Spleen (tissue), 11 donors: Measurements from ENCODE around the gene PRKAG3. TPM values are rescaled to one million over a fixed set of nuclear protein-coding genes. Genes with fewer than 3 reads are reported as not detected.

Experiments used
- DNase-seq: peaks from one replicate; pipeline ENCODE4 v3.0.0-alpha.2; 2020
- H3K27ac ChIP-seq, 8 donors: fragments of 200-600 bp; sonication (generic) in 7 of 8; 1 replicate in 4 of 8; 2 replicates in 4 of 8; pipeline versions ENCODE4 v1.5.0 to v1.8.0; 2016 to 2021; ENCODE audit warnings: inconsistent platforms in 4 of 8, mild to moderate bottlenecking in 4 of 8, moderate library complexity in 1 of 8
- H3K27me3 ChIP-seq, 7 donors: fragments of 200-600 bp; sonication (generic) in 6 of 7; replicated peaks in 1 of 7; 1 replicate in 4 of 7; 2 replicates in 3 of 7; pipeline versions ENCODE4 v1.5.0 to v1.8.0; 2016 to 2021; ENCODE audit warnings: inconsistent platforms in 3 of 7, mild to moderate bottlenecking in 1 of 7
- H3K36me3 ChIP-seq, 6 donors: fragments of 200-600 bp; sonication (generic) in 5 of 6; 1 replicate in 4 of 6; 2 replicates in 2 of 6; pipeline versions ENCODE4 v1.5.0 to v1.8.0; 2016 to 2021; ENCODE audit warnings: inconsistent platforms in 2 of 6
- H3K4me1 ChIP-seq, 6 donors: fragments of 200-600 bp; sonication (generic) in 5 of 6; 1 replicate in 3 of 6; 2 replicates in 3 of 6; pipeline versions ENCODE4 v1.5.0 to v1.8.0; 2016 to 2021; ENCODE audit warnings: inconsistent platforms in 3 of 6
- H3K4me3 ChIP-seq, 8 donors: fragments of 200-600 bp; sonication (generic) in 7 of 8; 1 replicate in 4 of 8; 2 replicates in 4 of 8; pipeline versions ENCODE4 v1.5.0 to v1.8.0; 2016 to 2021; ENCODE audit warnings: inconsistent platforms in 4 of 8, mild to moderate bottlenecking in 4 of 8, moderate library complexity in 2 of 8
- H3K9me3 ChIP-seq, 8 donors: fragments of 200-600 bp; sonication (generic) in 7 of 8; 1 replicate in 4 of 8; 2 replicates in 4 of 8; pipeline versions ENCODE4 v1.5.0 to v1.8.0; 2016 to 2021; ENCODE audit warnings: inconsistent platforms in 4 of 8
- CTCF ChIP-seq, 11 experiments: fragments of 200-600 bp in 7 of 11; fragments of 450-650 bp in 4 of 11; sonication (generic) in 4 of 11; IDR thresholded peaks in 8 of 11; conservative IDR thresholded peaks in 3 of 11; 1 replicate in 7 of 11; 2 replicates in 4 of 11; pipeline versions ENCODE4 v1.4.0 to v1.8.0; 2016 to 2021; ENCODE audit warnings: antibody characterized with exemption in 11 of 11, inconsistent platforms in 4 of 11, mild to moderate bottlenecking in 1 of 11
- POLR2A ChIP-seq, 3 donors: fragments of 450-650 bp; IDR thresholded peaks; one replicate each; pipeline ENCODE4 v1.5.1; 2017; ENCODE audit warnings: antibody characterized with exemption in 3 of 3, mild to moderate bottlenecking in 1 of 3
- POLR2AphosphoS5 ChIP-seq, 3 donors: sonication (generic); formaldehyde crosslinking; IDR thresholded peaks; one replicate each; pipeline ENCODE4 v1.5.1; 2017; ENCODE audit warnings: antibody characterized with exemption in 3 of 3
- WGBS, 5 donors: extraction: QIAGEN DNeasy Blood & Tissue Kit in 3 of 5; methylation state at CpG; one replicate each; pipeline versions ENCODE4 v1.1.5 to v1.1.7; 2013 to 2018; 5-methylcytosine and 5-hydroxymethylcytosine counted together
- intact Hi-C: fragments of 100-400 bp; cut with DNase I; formaldehyde crosslinking; loops from one replicate; pipeline ENCODE4 v1.15.0; 2023; ENCODE audit warnings: low total_unique reads
- polyA plus RNA-seq, 3 donors: library from polyadenylated mRNA; stranded (reverse); fragments of 200-250 nt; gene quantifications; one replicate each; pipeline ENCODE4 v1.2.1, GENCODE V29; 2013
- total RNA-seq, 7 donors: library from RNA; depleted of rRNA in 3 of 7; stranded (reverse); fragments of >200 nt in 3 of 7; fragmentation: NEBNext Ultra II Directional in 4 of 7; extraction: Animal tissue kit (Norgen Biotek cat#: 25700) in 4 of 7; gene quantifications; one replicate each; pipeline versions ENCODE4 v1.1.0 to v1.2.1, GENCODE V29; 2016 to 2021
- donor health status: healthy with polysubstance abuse.
- donor health status: DM: no; HTN: no; CAD: no; lungs with moderate emphysema.
- donor health status: DM: no; HTN: no; CAD: no.
- donor health status: Bipolar disorder and iron deficiency.
- donor health status: healthy.
- donor health status: DM: no; HTN: no; CAD: no.
- donor health status: DM: yes; HTN: yes; CAD: no.

Gene PRKAG3
- total and polyA plus RNA-seq, 10 donors, result not detected

- no peak for TF ChIP-seq POLR2A (IDR thresholded peaks at IDR 0.05)
- TF ChIP-seq POLR2AphosphoS5 (IDR thresholded peaks at IDR 0.05), result no peak
- no peak for TF ChIP-seq CTCF (IDR thresholded peaks at IDR 0.05 in 8 of 11, conservative IDR thresholded peaks at IDR 0.05 in 3 of 11)
- 42 to 44% (median 42%) methylated on average over 12 of the region's 12 CpGs for WGBS, 5 donors
- intact Hi-C loops, result no loop called here
- peaks cover 0 to 7% (median 1%) of the 10 kb centered on the region in 8 donors for H3K9me3 ChIP-seq
- H3K27ac ChIP-seq, result no peak overlapping the region
- no peak for DNase-seq
- peaks cover 0 to 11% (median 6%) of the 10 kb centered on the region in 6 donors for H3K4me1 ChIP-seq
- no peaks in the 10 kb centered on the region for H3K36me3 ChIP-seq
- peaks cover 0 to 6% (median 0%) of the 10 kb centered on the region in 7 donors for H3K27me3 ChIP-seq
- H3K4me3 ChIP-seq, result no peak overlapping the region
Observed at GRCh38 chr2:218798767-218799504, 32.7 kb downstream of the PRKAG3 start.

GRCh38 chr2:218796691-218797090, 34.9 kb downstream of the PRKAG3 start:
- Histone ChIP-seq H3K4me3 (no peak overlapping the region), H3K9me3 (no peaks in the 10 kb centered on the region), H3K36me3 (no peaks in the 10 kb centered on the region), H3K27ac (no peak overlapping the region), H3K27me3 (peaks cover 0 to 6% (median 0%) of the 10 kb centered on the region in 7 donors), H3K4me1 (no peaks in the 10 kb centered on the region)
- TF ChIP-seq POLR2AphosphoS5 (IDR thresholded peaks at IDR 0.05), result no peak
- no peak for TF ChIP-seq CTCF (IDR thresholded peaks at IDR 0.05 in 8 of 11, conservative IDR thresholded peaks at IDR 0.05 in 3 of 11)
- no peak for TF ChIP-seq POLR2A (IDR thresholded peaks at IDR 0.05)
- WGBS, 5 donors, result 88 to 99% (median 94%) methylated on average over 4 of the region's 4 CpGs
- DNase-seq, result no peak
- intact Hi-C loops, result no loop called here

GRCh38 chr2:218792433-218792832, 39.2 kb downstream of the PRKAG3 start:
- H3K4me3 ChIP-seq, result no peak overlapping the region
- intact Hi-C loops, result no loop called here
- peaks cover 0 to 3% (median 0%) of the 10 kb centered on the region in 6 donors for H3K36me3 ChIP-seq
- H3K27ac ChIP-seq, result no peak overlapping the region
- peaks cover 0 to 5% (median 0%) of the 10 kb centered on the region in 8 donors for H3K9me3 ChIP-seq
- no peaks in the 10 kb centered on the region for H3K27me3 ChIP-seq
- no peak for DNase-seq
- no peaks in the 10 kb centered on the region for H3K4me1 ChIP-seq
- WGBS, 5 donors, result 81 to 95% (median 92%) methylated on average over 1 of the region's 1 CpG
- TF ChIP-seq POLR2A (IDR thresholded peaks at IDR 0.05) (no peak), POLR2AphosphoS5 (IDR thresholded peaks at IDR 0.05) (no peak), CTCF (IDR thresholded peaks at IDR 0.05 in 8 of 11, conservative IDR thresholded peaks at IDR 0.05 in 3 of 11) (no peak)

GRCh38 chr2:218788529-218789255, 42.9 kb downstream of the PRKAG3 start:
- 79 to 96% (median 93%) methylated on average over 2 of the region's 2 CpGs for WGBS, 5 donors
- H3K27ac ChIP-seq, result no peak overlapping the region
- TF ChIP-seq CTCF (IDR thresholded peaks at IDR 0.05 in 8 of 11, conservative IDR thresholded peaks at IDR 0.05 in 3 of 11), result no peak
- no peak for TF ChIP-seq POLR2A (IDR thresholded peaks at IDR 0.05)
- TF ChIP-seq POLR2AphosphoS5 (IDR thresholded peaks at IDR 0.05), result no peak

More at GRCh38 chr2:218788529-218789255, 42.9 kb downstream of the PRKAG3 start:
- intact Hi-C loops, result no loop called here
- DNase-seq, result no peak
- H3K4me3 ChIP-seq, result no peak overlapping the region
- peaks cover 0 to 5% (median 0%) of the 10 kb centered on the region in 8 donors for H3K9me3 ChIP-seq
- H3K27me3 ChIP-seq, result peaks cover 0 to 14% (median 0%) of the 10 kb centered on the region in 7 donors
- H3K36me3 ChIP-seq, result peaks cover 0 to 3% (median 0%) of the 10 kb centered on the region in 6 donors
- H3K4me1 ChIP-seq, result no peaks in the 10 kb centered on the region
